Natural killer cell treated with Interleukin-12 subunit alpha and Interleukin-12 subunit beta and Interleukin-15 and Interleukin-18, amount 100 ng/mL, for 72 hours (primary cell): ENCODE results near the gene PIGK. TPM values are rescaled to one million over a fixed set of nuclear protein-coding genes. Genes with fewer than 3 reads are reported as not detected.
"Not testable (repeated sequence)": the region's sequence is repeated elsewhere in the genome, so short reads cannot be mapped to it uniquely, and the experiment has no call there.

Experiments
- ATAC-seq, 2 donors: fragments of 150-1000 bp; cut with Tn5 transposase in 1 of 2; sonication (Bioruptor Pico), chemical (Tn5 transposase) in 1 of 2; 2 replicates each; pipeline ENCODE4 v1.10.0; 2021
- DNase-seq: peaks from one replicate; pipeline ENCODE4 v3.0.0; 2022; ENCODE audit warnings: low spot score
- H3K27ac Mint-ChIP-seq, 2 donors: 1 replicate in 1 of 2; 2 replicates in 1 of 2; pipeline ENCODE4 v1.8.0; 2022; ENCODE audit warnings: mixed read lengths in 2 of 2, mild to moderate bottlenecking in 1 of 2, moderate library complexity in 1 of 2
- H3K27me3 Mint-ChIP-seq, 2 donors: 1 replicate in 1 of 2; 2 replicates in 1 of 2; pipeline ENCODE4 v1.8.0; 2022; ENCODE audit warnings: mixed read lengths in 2 of 2
- H3K36me3 Mint-ChIP-seq: one replicate; pipeline ENCODE4 v1.8.0; 2022; ENCODE audit warnings: mixed read lengths
- H3K4me1 Mint-ChIP-seq, 2 donors: 1 replicate in 1 of 2; 2 replicates in 1 of 2; pipeline ENCODE4 v1.8.0; 2022; ENCODE audit warnings: low read depth in 2 of 2, mixed read lengths in 2 of 2, mild to moderate bottlenecking in 1 of 2
- H3K4me3 Mint-ChIP-seq: one replicate; pipeline ENCODE4 v1.8.0; 2022; ENCODE audit warnings: mixed read lengths
- H3K9me3 Mint-ChIP-seq: 2 replicates; pipeline ENCODE4 v1.8.0; 2022; ENCODE audit warnings: mixed read lengths
- total RNA-seq, 2 donors: library from RNA; stranded (reverse); gene quantifications; one replicate each; pipeline ENCODE4 v1.2.3, GENCODE V29; 2022

PIGK gene
- total RNA-seq, 2 donors from 2014 or later: 14.2 to 21.9 TPM

DNA sequence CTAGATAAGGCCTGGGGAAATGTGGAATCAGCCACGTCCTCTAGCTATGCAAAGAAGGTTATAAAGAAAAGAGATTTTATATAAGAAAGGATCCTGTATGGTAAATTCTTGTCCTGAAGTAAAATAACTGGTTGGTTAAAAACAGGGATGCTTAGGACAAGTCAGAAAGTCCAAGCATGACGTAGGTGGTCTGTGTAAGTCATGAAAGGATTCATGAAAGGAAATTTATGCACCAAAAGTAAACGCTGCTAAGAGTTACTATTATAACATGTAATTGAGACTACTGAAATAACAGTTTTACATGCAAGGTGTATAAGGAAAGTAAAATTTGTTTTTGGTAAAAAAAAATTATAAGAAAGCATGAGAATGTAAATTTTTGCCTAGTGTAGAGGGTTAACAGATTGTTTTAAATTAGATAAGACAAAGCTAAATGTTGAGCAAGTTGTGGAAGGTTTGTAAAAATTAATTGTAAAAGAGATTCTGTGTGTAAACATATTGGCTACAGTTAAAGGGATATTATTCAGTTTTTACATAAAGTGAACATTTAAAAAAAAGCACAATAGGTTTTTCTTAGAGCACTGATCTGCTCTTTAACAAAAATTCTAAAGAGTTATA is 43.9 kb downstream of the PIGK start:
- no peak overlapping the region for H3K4me3 Mint-ChIP-seq
- ATAC-seq (no peak), DNase-seq (no peak)
- no peak overlapping the region for H3K27ac Mint-ChIP-seq
- H3K36me3 Mint-ChIP-seq: peaks cover 28% of the 10 kb centered on the region
- peaks cover 0 to under 1% of the 10 kb centered on the region in 2 donors for H3K4me1 Mint-ChIP-seq
- H3K27me3 Mint-ChIP-seq: no peaks in the 10 kb centered on the region
- H3K9me3 Mint-ChIP-seq: peaks cover 5% of the 10 kb centered on the region

DNA sequence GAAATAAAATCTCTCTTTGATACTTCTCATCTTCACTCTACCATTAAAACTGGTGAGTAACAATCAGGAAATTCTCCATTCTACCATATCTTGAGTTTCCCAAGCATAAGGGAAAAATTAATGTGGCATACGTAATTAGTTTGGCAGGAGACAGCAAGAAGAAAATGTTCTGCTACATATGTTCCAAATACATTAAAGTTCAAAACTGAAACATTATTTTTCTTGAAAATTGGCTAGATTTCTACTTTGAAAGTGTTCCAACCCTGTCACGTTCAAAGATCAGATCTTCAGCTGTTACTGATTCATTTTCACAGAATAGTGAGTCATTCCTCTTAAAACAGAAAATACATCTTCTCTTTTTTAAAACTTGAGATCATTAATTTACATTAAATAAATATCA is 48.5 kb downstream of the PIGK start:
- Mint-ChIP-seq H3K4me3 (no peak overlapping the region), H3K27ac (no peak overlapping the region), H3K36me3 (peaks cover 14% of the 10 kb centered on the region), H3K4me1 (peaks cover 0 to 3% of the 10 kb centered on the region in 2 donors), H3K9me3 (no peaks in the 10 kb centered on the region), H3K27me3 (no peaks in the 10 kb centered on the region)
- DNase-seq (no peak), ATAC-seq (no peak)

DNA sequence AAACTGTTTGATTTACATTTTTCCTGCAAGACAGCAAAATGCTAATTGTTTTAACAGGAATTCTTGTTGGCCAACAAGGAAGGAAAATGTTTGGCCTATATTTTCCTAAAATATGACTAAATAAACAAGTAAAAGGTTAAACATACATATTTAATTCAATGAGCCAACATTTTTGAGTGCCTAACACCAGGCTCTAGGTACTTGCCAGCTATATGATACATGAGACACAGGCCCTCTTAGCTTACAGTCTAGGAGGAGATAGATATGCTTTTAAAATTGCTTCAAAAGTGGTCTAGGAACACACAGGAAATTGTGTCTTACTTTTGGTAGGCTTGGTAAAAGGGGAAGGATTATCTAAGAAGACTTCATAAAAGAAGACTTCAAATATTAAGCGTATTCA is 50.9 kb downstream of the PIGK start:
- Mint-ChIP-seq H3K36me3 (peaks cover 9% of the 10 kb centered on the region), H3K27ac (no peak overlapping the region), H3K4me3 (no peak overlapping the region), H3K27me3 (no peaks in the 10 kb centered on the region), H3K4me1 (peaks cover 0 to 3% of the 10 kb centered on the region in 2 donors), H3K9me3 (no peaks in the 10 kb centered on the region)
- DNase-seq (no peak), ATAC-seq (no peak)

DNA sequence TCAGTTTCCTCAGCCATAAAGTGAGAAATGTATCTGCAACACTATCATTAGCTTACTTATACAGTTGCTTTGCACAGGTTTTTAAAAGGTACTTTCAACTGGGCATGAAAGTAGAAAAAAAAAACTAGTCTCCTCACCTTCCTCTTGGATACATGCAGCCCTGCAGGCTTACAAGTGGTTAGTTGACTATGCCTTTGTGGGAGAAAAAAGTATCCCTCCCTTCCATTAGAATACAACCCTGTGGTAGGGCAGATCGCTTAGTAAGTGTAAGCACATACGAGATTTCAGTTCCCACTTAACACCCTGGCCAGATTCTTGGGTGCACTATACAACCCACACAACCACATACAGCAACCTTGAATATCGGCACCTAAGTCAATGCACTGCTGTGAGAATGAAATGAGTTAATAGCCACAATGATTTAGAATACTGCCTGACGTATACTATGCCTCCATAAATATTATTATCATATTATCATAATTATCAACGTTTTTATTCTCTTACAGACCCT is 54.7 kb downstream of the PIGK start:
- Mint-ChIP-seq H3K4me3 (no peak overlapping the region), H3K27ac (no peak overlapping the region), H3K4me1 (no peaks in the 10 kb centered on the region), H3K36me3 (peaks cover 27% of the 10 kb centered on the region), H3K27me3 (no peaks in the 10 kb centered on the region), H3K9me3 (no peaks in the 10 kb centered on the region)
- no peak for ATAC-seq
- no peak for DNase-seq

DNA sequence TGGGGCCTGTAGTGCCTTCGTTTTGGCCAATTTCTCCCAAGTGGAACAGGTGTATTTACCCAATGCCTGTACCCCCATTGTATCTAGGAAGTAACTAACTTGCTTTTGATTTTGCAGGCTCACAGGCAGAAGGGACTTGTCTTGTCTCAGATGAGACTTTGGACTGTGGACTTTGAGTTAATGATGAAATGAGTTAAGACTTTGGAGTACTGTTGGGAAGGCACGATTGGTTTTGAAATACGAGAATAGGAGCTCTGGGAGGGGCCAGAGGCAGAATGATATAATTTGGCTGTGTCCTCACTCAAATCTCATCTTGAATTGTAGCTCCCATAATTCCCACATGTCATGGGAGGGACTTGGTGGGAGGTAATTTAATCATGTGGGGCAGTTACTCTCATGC is 59.5 kb downstream of the PIGK start:
- not testable (repeated sequence) for H3K9me3 Mint-ChIP-seq, H3K27me3 Mint-ChIP-seq, H3K4me1 Mint-ChIP-seq, H3K27ac Mint-ChIP-seq, H3K4me3 Mint-ChIP-seq, ATAC-seq, DNase-seq
- peaks cover 35% of the 10 kb centered on the region for H3K36me3 Mint-ChIP-seq

DNA sequence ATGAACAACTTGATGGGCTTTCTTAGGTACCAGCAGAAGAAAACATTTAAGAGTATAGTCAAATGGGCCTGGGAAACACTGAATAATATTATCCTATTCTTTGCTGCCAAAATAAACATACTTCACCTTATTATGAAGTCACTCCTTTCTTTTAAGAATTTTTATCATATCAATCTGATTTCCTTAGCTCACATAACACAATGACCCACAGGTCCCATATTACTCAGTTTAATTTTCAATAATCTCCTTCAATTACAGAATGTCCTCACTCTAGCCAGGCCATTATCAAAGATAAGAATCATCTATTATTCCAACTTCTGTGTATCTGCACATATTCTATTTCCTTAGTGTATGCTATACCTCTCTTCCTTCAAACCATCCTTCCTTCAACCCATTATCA is 63.0 kb downstream of the PIGK start:
- Mint-ChIP-seq H3K4me1 (no peaks in the 10 kb centered on the region), H3K9me3 (no peaks in the 10 kb centered on the region), H3K36me3 (peaks cover 35% of the 10 kb centered on the region), H3K27me3 (no peaks in the 10 kb centered on the region), H3K4me3 (no peak overlapping the region), H3K27ac (no peak overlapping the region)
- DNase-seq (no peak), ATAC-seq (no peak)

DNA sequence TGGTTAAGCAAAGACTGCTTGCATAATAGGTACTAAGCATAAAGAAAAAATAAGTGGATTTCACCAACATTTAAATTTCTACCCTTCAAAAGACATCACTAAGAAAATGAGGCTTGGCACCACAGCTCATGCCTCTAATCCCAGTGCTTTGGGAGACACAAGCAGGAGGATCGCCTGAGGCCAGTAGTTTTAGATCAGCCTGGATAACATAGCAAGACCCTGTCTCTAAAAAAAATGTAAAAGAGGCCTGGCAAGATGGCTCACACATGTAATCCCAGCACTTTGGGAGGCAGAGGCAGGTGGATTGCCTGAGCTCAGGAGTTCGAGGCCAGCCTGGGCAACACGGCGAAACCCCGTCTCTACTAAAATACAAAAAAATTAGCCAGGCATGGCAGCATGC is 73.0 kb downstream of the PIGK start:
- Mint-ChIP-seq H3K9me3 (no peaks in the 10 kb centered on the region), H3K4me3 (no peak overlapping the region), H3K27me3 (no peaks in the 10 kb centered on the region), H3K27ac (no peak overlapping the region), H3K4me1 (no peaks in the 10 kb centered on the region), H3K36me3 (peaks cover 3% of the 10 kb centered on the region)
- ATAC-seq (no peak), DNase-seq (no peak)

DNA sequence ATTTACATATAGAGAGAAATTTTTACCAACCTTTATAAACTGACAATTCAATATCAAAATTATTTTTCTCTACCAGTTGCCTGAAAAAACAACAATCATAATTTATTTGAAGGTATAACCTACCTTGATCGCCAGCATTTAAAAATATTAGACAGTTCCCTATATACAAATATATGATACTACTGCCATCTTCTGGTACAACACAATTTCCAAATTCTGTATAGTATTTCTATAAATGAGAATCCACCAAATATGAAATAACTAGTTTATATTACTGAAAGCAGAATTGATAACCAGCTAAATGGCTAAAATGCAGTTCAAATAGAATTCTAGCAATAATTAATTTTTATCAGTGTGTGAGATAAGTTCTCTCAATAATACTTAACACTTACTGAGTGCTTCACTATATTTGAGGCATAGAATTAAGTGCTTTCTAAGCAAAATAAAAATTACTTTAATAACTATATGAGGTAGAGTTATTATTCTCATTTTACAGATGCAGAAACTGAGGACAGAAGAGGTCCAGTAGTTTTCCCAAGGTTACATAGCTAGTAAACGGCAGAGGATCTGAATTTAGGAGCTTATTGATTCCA is 75.6 kb downstream of the PIGK start:
- Mint-ChIP-seq H3K27me3 (no peaks in the 10 kb centered on the region), H3K27ac (no peak overlapping the region), H3K9me3 (no peaks in the 10 kb centered on the region), H3K36me3 (no peaks in the 10 kb centered on the region), H3K4me3 (no peak overlapping the region), H3K4me1 (no peaks in the 10 kb centered on the region)
- DNase-seq (no peak), ATAC-seq (no peak)

DNA sequence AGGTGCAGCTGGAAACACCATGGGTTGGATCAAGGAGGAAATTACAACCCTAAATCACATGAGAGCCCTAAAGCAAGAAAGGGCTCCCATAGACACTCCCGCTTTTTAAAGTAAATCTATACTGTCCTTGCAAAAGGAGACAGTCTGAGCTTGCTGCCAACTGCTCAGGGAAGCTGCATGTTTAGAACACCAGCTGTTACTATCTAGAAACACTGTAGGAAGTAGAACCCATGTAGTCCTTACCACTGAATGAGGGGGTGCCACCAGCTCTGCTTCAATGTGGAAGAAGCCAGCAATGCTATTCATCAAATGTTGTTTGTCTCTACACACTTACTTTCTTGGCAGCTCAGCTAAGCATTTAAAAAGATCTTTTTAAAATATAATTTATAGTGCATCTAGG is 79.8 kb downstream of the PIGK start:
- Mint-ChIP-seq H3K9me3 (no peaks in the 10 kb centered on the region), H3K4me1 (no peaks in the 10 kb centered on the region), H3K4me3 (no peak overlapping the region), H3K27me3 (no peaks in the 10 kb centered on the region), H3K36me3 (no peaks in the 10 kb centered on the region), H3K27ac (no peak overlapping the region)
- ATAC-seq (no peak), DNase-seq (no peak)

DNA sequence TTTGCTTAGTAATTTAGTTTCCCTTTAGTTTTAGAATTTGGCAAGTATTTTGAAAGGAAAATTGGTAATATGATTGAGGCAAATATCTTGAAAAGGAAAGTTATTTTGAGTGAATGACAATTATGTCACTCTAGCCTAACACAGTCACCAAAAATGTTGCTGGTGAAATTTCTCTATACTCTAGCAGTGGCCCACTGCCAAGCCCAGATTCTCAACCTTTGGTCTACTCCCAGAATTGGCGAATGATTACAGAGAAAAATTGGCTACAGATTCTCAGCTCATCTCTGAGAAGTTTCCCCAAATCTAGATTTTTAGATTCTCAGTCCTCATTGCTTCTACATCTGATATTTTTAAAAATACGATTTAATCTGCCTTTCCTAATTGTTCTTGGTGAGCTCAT is 84.9 kb downstream of the PIGK start:
- DNase-seq (no peak), ATAC-seq (no peak)
- H3K27me3 Mint-ChIP-seq: no peaks in the 10 kb centered on the region
- H3K36me3 Mint-ChIP-seq: no peaks in the 10 kb centered on the region
- H3K27ac Mint-ChIP-seq: no peak overlapping the region
- H3K4me1 Mint-ChIP-seq: no peaks in the 10 kb centered on the region
- H3K9me3 Mint-ChIP-seq: no peaks in the 10 kb centered on the region
- H3K4me3 Mint-ChIP-seq: no peak overlapping the region

DNA sequence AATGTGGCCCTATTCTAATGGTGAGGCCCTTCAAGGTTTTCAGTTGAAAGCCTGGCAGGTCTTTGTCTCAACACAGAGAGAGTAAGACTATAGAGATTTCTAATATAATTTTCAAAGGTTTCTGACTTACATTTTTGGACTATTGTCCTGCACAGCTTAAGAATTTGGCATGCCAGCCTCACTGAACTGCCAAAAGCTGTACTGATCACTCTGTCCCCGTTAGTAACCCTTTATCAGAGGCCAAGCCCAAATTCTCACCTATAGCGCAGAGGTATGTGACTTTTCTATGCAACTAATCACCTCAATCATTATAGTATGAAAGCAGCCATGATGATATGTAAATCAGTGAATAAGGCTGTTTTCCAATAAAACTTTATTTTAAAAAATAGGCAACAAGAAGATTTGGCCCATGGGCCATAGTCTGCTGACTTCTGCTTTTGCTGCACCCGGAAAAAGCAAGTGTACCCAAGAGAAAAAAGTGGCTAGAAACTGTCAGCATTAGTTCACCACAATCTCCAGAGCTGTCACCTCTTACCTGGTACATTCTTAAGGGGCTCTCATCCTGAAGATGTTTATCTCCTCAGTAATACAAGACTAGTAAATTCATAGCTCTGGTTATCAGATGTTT is 85.4 kb downstream of the PIGK start:
- H3K9me3 Mint-ChIP-seq: no peaks in the 10 kb centered on the region
- H3K27me3 Mint-ChIP-seq: no peaks in the 10 kb centered on the region
- no peak overlapping the region for H3K4me3 Mint-ChIP-seq
- H3K4me1 Mint-ChIP-seq: no peaks in the 10 kb centered on the region
- DNase-seq (no peak), ATAC-seq (no peak)
- no peak overlapping the region for H3K27ac Mint-ChIP-seq
- no peaks in the 10 kb centered on the region for H3K36me3 Mint-ChIP-seq

DNA sequence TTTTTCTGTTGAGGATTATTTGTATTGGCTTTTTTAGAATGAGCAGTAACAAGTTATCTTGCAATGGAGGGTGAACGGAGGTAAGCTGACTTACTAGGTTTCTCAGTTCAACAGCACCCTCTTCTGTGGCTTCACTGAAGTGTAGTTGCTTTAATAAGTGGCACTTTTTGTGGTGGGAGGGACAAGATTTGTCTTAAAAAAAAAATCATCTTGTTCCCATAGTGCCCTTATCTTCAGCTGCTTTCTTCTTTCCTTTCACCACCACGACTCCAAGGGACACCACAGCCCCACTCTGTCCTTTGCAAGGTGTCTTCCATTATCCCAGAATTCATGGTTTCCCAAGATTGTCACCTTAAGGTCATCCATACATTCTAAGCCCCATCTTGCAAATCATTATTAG is 92.9 kb downstream of the PIGK start:
- no peaks in the 10 kb centered on the region for H3K9me3 Mint-ChIP-seq
- H3K27me3 Mint-ChIP-seq: no peaks in the 10 kb centered on the region
- no peak overlapping the region for H3K27ac Mint-ChIP-seq
- H3K4me1 Mint-ChIP-seq: no peaks in the 10 kb centered on the region
- ATAC-seq: no peak
- H3K4me3 Mint-ChIP-seq: no peak overlapping the region
- H3K36me3 Mint-ChIP-seq: peaks cover 12% of the 10 kb centered on the region
- no peak for DNase-seq

DNA sequence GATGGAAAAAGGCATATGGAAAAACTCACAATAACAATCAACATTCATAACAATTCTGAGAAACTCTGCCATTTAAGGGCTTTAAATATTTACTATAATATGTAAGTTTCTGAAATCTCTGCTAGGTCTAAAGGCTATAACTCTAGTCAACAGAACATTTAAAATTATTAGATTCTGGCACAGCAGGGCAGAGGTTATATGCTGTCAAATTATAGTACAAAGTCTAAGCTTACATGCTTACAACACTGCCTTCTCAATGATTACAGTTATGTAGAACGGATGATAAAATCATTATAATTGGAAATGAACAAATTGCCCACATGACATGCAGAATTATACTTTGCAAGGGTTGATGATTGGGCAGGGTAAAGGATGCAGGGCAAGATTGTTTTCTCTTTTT is 97.7 kb downstream of the PIGK start:
- no peaks in the 10 kb centered on the region for H3K4me1 Mint-ChIP-seq
- no peaks in the 10 kb centered on the region for H3K9me3 Mint-ChIP-seq
- H3K27me3 Mint-ChIP-seq: no peaks in the 10 kb centered on the region
- H3K36me3 Mint-ChIP-seq: peaks cover 10% of the 10 kb centered on the region
- no peak for ATAC-seq
- no peak for DNase-seq
- no peak overlapping the region for H3K4me3 Mint-ChIP-seq
- no peak overlapping the region for H3K27ac Mint-ChIP-seq

DNA sequence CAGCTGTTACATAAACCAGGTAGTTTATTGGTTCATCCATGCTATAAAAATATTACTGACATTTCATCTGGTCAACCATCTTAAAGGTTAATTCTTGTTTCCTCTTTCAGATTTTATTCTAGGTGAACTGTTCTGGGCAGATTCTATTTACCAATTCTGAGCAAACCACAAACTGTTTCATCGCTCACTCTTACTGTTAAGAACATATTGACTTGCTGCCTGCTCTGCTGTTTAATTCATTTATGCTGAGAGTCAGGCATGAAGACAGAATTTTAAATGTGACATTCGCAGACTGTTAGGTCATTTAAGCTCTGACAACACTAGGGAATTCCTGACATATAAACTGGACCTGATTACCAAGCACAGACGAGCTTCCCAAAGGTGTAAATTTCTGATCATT is 98.3 kb downstream of the PIGK start:
- Mint-ChIP-seq H3K36me3 (peaks cover 4% of the 10 kb centered on the region), H3K4me1 (no peaks in the 10 kb centered on the region), H3K4me3 (no peak overlapping the region), H3K27me3 (no peaks in the 10 kb centered on the region), H3K27ac (no peak overlapping the region), H3K9me3 (no peaks in the 10 kb centered on the region)
- no peak for ATAC-seq
- no peak for DNase-seq
